Mesenchymal stem cell (in vitro differentiated cells and primary cell): ENCODE data around the gene RGS9.

ENCODE experiments used
- DNase-seq: peaks from one replicate; pipeline ENCODE4 v3.0.0-alpha.2; 2013
- H2AFZ ChIP-seq: one replicate; pipeline ENCODE4 v1.6.1; 2013; ENCODE audit warnings: low read depth, mild to moderate bottlenecking, control low read depth, inconsistent platforms, low read length, moderate library complexity
- H2AK5ac ChIP-seq: 2 replicates; pipeline ENCODE4 v1.6.1; 2013; ENCODE audit warnings: low read length, moderate library complexity, mild to moderate bottlenecking, inconsistent platforms; ENCODE audit not compliant: severe bottlenecking
- H2BK120ac ChIP-seq: one replicate; pipeline ENCODE4 v1.6.1; 2013; ENCODE audit warnings: low read depth, mild to moderate bottlenecking, inconsistent platforms, low read length, moderate library complexity
- H2BK12ac ChIP-seq, 2 experiments: one replicate each; pipeline ENCODE4 v1.6.1; 2013; ENCODE audit warnings: inconsistent platforms in 2 of 2, low read length in 2 of 2, mild to moderate bottlenecking in 2 of 2, moderate library complexity in 2 of 2, control low read depth in 1 of 2
- H2BK15ac ChIP-seq: one replicate; pipeline ENCODE4 v1.6.1; 2013; ENCODE audit warnings: mild to moderate bottlenecking, low read depth, inconsistent platforms; ENCODE audit not compliant: poor library complexity, severe bottlenecking
- H2BK5ac ChIP-seq: 2 replicates; pipeline ENCODE4 v1.6.1; 2013; ENCODE audit warnings: low read depth, mild to moderate bottlenecking, low read length, control low read depth, inconsistent platforms; ENCODE audit not compliant: poor library complexity, severe bottlenecking
- H3K14ac ChIP-seq, 2 experiments: one replicate each; pipeline ENCODE4 v1.6.1; 2013; ENCODE audit warnings: inconsistent platforms in 2 of 2, low read length in 2 of 2, control low read depth in 1 of 2, mild to moderate bottlenecking in 1 of 2, moderate library complexity in 1 of 2
- H3K18ac ChIP-seq, 2 experiments: one replicate each; pipeline ENCODE4 v1.6.1; 2013; ENCODE audit warnings: inconsistent platforms in 2 of 2, low read length in 2 of 2, control low read depth in 1 of 2, low read depth in 1 of 2, mild to moderate bottlenecking in 1 of 2
- H3K23ac ChIP-seq, 2 experiments: one replicate each; pipeline ENCODE4 v1.6.1; 2013; ENCODE audit warnings: inconsistent platforms in 2 of 2, low read length in 2 of 2, mild to moderate bottlenecking in 2 of 2, moderate library complexity in 2 of 2, control low read depth in 1 of 2
- H3K27ac ChIP-seq: 2 replicates; pipeline ENCODE4 v1.5.1; 2013; ENCODE audit warnings: mild to moderate bottlenecking, moderate library complexity, low read length, control low read depth, inconsistent platforms; ENCODE audit not compliant: poor library complexity, severe bottlenecking
- H3K27me3 ChIP-seq, 2 experiments: 2 replicates each; pipeline versions ENCODE4 v1.6.1 to v1.7.0; 2013; ENCODE audit warnings: low read length in 2 of 2, mild to moderate bottlenecking in 2 of 2, moderate library complexity in 2 of 2, control low read depth in 1 of 2, inconsistent platforms in 1 of 2; ENCODE audit not compliant: control insufficient read depth in 1 of 2, insufficient read depth in 1 of 2
- H3K36me3 ChIP-seq, 2 experiments: 2 replicates each; pipeline versions ENCODE4 v1.6.1 to v1.7.0; 2013; ENCODE audit warnings: low read length in 2 of 2, control low read depth in 1 of 2, inconsistent platforms in 1 of 2, low read depth in 1 of 2, mild to moderate bottlenecking in 1 of 2; ENCODE audit not compliant: insufficient read depth in 2 of 2, control insufficient read depth in 1 of 2
- H3K4ac ChIP-seq, 2 experiments: one replicate each; pipeline ENCODE4 v1.6.1; 2013; ENCODE audit warnings: inconsistent platforms in 2 of 2, low read length in 2 of 2, mild to moderate bottlenecking in 2 of 2, moderate library complexity in 2 of 2, control low read depth in 1 of 2, low read depth in 1 of 2
- H3K4me1 ChIP-seq: 2 replicates; pipeline ENCODE4 v1.6.1; 2013; ENCODE audit warnings: low read depth, low read length, control low read depth; ENCODE audit not compliant: control insufficient read depth, insufficient read depth
- H3K4me2 ChIP-seq: 2 replicates; pipeline ENCODE4 v1.6.1; 2013; ENCODE audit warnings: low read length, mild to moderate bottlenecking, inconsistent platforms; ENCODE audit not compliant: poor library complexity, severe bottlenecking
- H3K4me3 ChIP-seq, 2 experiments: 2 replicates each; pipeline versions ENCODE4 v1.5.1 to v1.7.0; 2013; ENCODE audit warnings: low read length in 2 of 2, mild to moderate bottlenecking in 2 of 2, control low read depth in 1 of 2, low read depth in 1 of 2; ENCODE audit not compliant: insufficient read depth in 1 of 2
- H3K79me1 ChIP-seq: replicated peaks from 2 replicates; pipeline ENCODE4 v1.6.1; 2013; ENCODE audit warnings: mild to moderate bottlenecking, control low read depth, low read length, inconsistent platforms; ENCODE audit not compliant: poor library complexity, severe bottlenecking
- H3K9ac ChIP-seq: 2 replicates; pipeline ENCODE4 v1.7.0; 2013; ENCODE audit warnings: mild to moderate bottlenecking, low read length, moderate library complexity
- H3K9me3 ChIP-seq: 2 replicates; pipeline ENCODE4 v1.7.0; 2013; ENCODE audit warnings: mild to moderate bottlenecking, low read length; ENCODE audit not compliant: control insufficient read depth
- H4K8ac ChIP-seq: one replicate; pipeline ENCODE4 v1.6.1; 2013; ENCODE audit warnings: inconsistent platforms, mild to moderate bottlenecking, low read length, moderate library complexity
- H4K91ac ChIP-seq: one replicate; pipeline ENCODE4 v1.6.1; 2013; ENCODE audit warnings: mild to moderate bottlenecking, low read length, inconsistent platforms
- WGBS: methylation state at CpG from one replicate; pipeline ENCODE4 v1.1.7; 2013; ENCODE audit warnings: mixed read lengths; 5-methylcytosine and 5-hydroxymethylcytosine counted together

Gene RGS9

DNA sequence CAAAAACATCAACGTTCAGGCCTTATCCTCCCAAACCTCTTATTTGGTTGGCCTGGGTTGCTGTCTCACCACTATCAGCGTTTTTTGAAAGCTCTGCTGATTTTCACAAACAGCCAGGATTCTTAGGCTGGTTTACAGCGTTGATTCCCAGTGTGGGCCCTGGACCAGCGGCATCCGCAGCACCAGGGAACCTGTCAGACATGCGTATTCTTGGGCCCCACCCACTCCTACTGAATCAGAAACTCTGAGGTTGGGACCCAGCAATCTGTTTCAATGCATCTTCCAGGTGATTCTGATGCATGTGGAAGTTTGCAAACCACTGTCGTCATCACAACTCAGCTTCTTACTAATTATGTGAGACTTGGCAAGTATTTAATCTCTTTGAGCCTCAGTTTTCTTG is 58.5 kb downstream of the RGS9 start:
- Histone ChIP-seq H3K27ac (no peak overlapping the region), H3K23ac (no peak overlapping the region), H3K27me3 (no peaks in the 10 kb centered on the region), H3K4ac (no peak overlapping the region), H2AK5ac (no peak overlapping the region), H3K4me1 (peaks cover 9% of the 10 kb centered on the region), H2BK5ac (no peak overlapping the region), H3K9ac (no peak overlapping the region), H2BK120ac (no peak overlapping the region), H4K91ac (no peak overlapping the region), H3K14ac (no peak overlapping the region), H3K9me3 (no peaks in the 10 kb centered on the region), H2BK15ac (no peak overlapping the region), H3K18ac (no peak overlapping the region), H3K4me2 (no peak overlapping the region), H4K8ac (no peak overlapping the region), H2BK12ac (no peak overlapping the region), H3K36me3 (no peaks in the 10 kb centered on the region), H2AFZ (no peak overlapping the region), H3K4me3 (no peak overlapping the region), H3K79me1 (no peaks in the 10 kb centered on the region)
- WGBS, result 78% methylated on average over 5 of the region's 7 CpGs
- DNase-seq, result no peak

GRCh38 chr17:65196617-65197016 is 59.4 kb downstream of the RGS9 start:
- Histone ChIP-seq H3K4me1 (peaks cover 3% of the 10 kb centered on the region), H2AFZ (no peak overlapping the region), H3K36me3 (no peaks in the 10 kb centered on the region), H3K9me3 (no peaks in the 10 kb centered on the region), H2BK5ac (no peak overlapping the region), H3K14ac (no peak overlapping the region), H4K8ac (no peak overlapping the region), H3K79me1 (no peaks in the 10 kb centered on the region), H3K23ac (no peak overlapping the region), H3K4ac (no peak overlapping the region), H3K4me2 (no peak overlapping the region), H3K27me3 (no peaks in the 10 kb centered on the region), H3K4me3 (no peak overlapping the region), H3K18ac (peak overlapping the region in 1 of 2 experiments; percentile 11), H2AK5ac (peak overlapping the region; percentile 47), H2BK15ac (no peak overlapping the region), H2BK120ac (no peak overlapping the region), H2BK12ac (peak overlapping the region in 1 of 2 experiments; percentile 94), H4K91ac (no peak overlapping the region), H3K9ac (no peak overlapping the region), H3K27ac (no peak overlapping the region)
- 79% methylated on average over 4 of the region's 5 CpGs for WGBS
- no peak for DNase-seq

- DNase-seq, result no peak
- no peak overlapping the region for H4K91ac ChIP-seq
These were observed 60.0 kb downstream of the RGS9 start for GRCh38 chr17:65197201-65197600.

GRCh38 chr17:65198653-65199382 is 61.6 kb downstream of the RGS9 start:
- H3K14ac ChIP-seq, result no peak overlapping the region
- H3K9ac ChIP-seq, result no peak overlapping the region
- no peak overlapping the region for H4K8ac ChIP-seq
- H2AFZ ChIP-seq, result no peak overlapping the region
- 88% methylated on average over 2 of the region's 7 CpGs for WGBS
- H2BK120ac ChIP-seq, result no peak overlapping the region
- H3K9me3 ChIP-seq, result no peaks in the 10 kb centered on the region
- H3K4me1 ChIP-seq, result peaks cover 6% of the 10 kb centered on the region
- H2BK5ac ChIP-seq, result no peak overlapping the region
- H3K4me2 ChIP-seq, result no peak overlapping the region
- no peak overlapping the region for H3K23ac ChIP-seq
- H4K91ac ChIP-seq, result no peak overlapping the region
- H2BK15ac ChIP-seq, result no peak overlapping the region
- H3K79me1 ChIP-seq, result no peaks in the 10 kb centered on the region
- no peak overlapping the region for H3K4me3 ChIP-seq
- no peak overlapping the region for H3K18ac ChIP-seq
- no peak overlapping the region for H3K4ac ChIP-seq
- no peaks in the 10 kb centered on the region for H3K36me3 ChIP-seq
- H3K27ac ChIP-seq, result no peak overlapping the region
- H2AK5ac ChIP-seq, result peak overlapping the region; percentile 38
- H3K27me3 ChIP-seq, result peaks cover 0 to 6% of the 10 kb centered on the region in 2 experiments
- peak; percentile 73 for DNase-seq
- H2BK12ac ChIP-seq, result no peak overlapping the region

More at GRCh38 chr17:65197201-65197600, 60.0 kb downstream of the RGS9 start:
- no peak overlapping the region for H4K8ac ChIP-seq
- 82% methylated on average over 5 of the region's 5 CpGs for WGBS
- peaks cover 4% of the 10 kb centered on the region for H3K4me1 ChIP-seq
- no peak overlapping the region for H3K9ac ChIP-seq
- no peaks in the 10 kb centered on the region for H3K36me3 ChIP-seq
- no peaks in the 10 kb centered on the region for H3K79me1 ChIP-seq
- H3K27me3 ChIP-seq, result no peaks in the 10 kb centered on the region
- H3K14ac ChIP-seq, result no peak overlapping the region
- no peaks in the 10 kb centered on the region for H3K9me3 ChIP-seq
- no peak overlapping the region for H2BK120ac ChIP-seq
- no peak overlapping the region for H3K23ac ChIP-seq
- no peak overlapping the region for H2BK5ac ChIP-seq
- H3K27ac ChIP-seq, result no peak overlapping the region
- no peak overlapping the region for H3K18ac ChIP-seq
- no peak overlapping the region for H2AK5ac ChIP-seq
- H3K4me2 ChIP-seq, result no peak overlapping the region
- H3K4ac ChIP-seq, result no peak overlapping the region
- H2AFZ ChIP-seq, result no peak overlapping the region
- no peak overlapping the region for H2BK15ac ChIP-seq
- no peak overlapping the region for H2BK12ac ChIP-seq
- no peak overlapping the region for H3K4me3 ChIP-seq
